ENCODE results near the gene PPARA.

Gene PPARA

DNA sequence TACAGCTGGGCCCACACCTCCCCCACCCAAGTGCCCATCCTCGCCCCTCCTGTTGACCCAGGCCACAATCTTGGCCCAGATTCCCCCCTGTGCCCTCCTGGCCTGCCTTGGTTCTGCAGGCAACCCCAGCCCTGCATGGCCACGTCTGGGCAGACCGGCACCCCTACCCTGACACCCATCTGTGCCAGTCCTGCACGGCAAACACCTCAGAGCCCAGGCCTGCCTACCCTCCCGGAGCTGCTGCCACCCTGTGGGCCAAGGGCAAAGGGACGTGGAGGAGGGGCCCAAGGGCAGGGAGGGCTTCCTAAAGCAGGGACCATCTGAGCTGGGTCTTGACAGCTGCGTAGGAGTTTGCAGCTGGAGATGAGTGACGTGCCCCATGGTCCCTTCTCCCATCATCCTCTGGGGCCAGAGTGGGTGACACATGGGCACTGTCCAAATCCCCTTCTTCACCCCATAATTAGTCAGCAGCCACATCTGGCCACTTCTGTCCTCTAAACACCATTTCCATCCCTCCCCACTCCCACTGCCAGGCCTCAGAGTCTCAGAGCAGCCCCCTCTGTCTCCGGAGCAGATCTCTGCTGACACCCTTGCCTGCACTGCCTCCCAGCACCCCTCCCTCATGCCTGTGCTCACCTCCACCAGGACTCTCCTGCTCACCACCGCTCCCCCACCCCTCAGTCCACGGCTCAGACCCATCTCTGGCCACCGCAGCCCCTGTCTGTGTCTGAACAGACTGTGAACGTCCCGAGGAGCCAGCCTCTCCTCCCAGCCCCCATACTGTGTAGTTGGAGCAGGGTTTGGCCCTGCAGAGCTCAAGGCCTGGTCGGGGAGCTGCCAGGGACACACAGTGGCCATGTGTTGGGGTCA is 35.6 kb upstream of the PPARA start:
- DNase-seq: no peak

DNA sequence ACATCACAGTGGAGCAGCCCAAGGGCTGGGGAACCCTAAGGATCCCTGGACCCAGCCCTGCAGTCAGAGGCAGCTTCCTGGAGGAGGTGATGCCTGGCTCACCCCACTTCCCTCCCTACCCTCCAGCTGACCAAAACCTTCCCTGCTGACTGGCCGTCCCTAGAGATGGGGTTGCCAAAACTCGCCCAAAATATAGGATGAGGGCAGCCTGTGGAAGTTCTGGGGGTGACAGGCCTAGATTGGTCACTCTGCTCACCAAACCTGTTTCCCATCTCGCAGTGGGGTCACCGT is 35.0 kb upstream of the PPARA start:
- DNase-seq: no peak

DNA sequence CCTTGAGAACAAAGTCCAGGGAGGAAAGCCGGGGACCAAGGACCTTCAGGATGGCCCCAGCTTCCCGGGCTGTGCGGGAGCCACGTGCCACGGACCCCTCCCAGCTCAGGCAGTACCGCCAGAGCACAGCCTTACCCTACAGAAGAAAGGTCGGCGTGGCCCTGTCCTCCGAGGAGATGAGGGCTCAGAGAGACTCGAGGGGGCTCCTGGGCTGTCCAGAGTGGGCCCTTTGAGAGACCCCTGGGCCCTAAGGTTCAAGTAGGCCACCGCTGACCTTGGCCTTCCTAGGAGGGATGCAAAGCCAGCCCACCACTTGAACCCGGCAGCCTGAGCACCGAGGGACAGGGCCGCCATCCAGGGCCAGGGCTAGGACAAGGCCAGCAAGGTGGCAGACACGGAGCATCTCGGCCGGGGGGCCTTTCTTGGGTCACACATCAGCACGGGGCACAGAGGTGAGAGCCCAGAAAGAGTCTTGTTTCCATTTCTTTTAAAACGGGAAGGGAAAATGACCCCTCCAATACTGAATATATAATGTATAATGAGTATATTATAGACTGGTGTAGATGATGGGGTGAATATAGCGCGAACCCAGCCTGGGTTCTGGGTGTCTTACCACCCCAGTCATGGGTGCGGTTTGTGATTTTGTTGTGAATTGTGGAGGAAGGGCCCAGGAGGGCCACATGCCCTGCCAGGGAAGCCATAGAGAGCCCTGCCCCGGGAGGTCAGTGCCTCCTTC is 34.4 kb upstream of the PPARA start:
- no peak for DNase-seq

DNA sequence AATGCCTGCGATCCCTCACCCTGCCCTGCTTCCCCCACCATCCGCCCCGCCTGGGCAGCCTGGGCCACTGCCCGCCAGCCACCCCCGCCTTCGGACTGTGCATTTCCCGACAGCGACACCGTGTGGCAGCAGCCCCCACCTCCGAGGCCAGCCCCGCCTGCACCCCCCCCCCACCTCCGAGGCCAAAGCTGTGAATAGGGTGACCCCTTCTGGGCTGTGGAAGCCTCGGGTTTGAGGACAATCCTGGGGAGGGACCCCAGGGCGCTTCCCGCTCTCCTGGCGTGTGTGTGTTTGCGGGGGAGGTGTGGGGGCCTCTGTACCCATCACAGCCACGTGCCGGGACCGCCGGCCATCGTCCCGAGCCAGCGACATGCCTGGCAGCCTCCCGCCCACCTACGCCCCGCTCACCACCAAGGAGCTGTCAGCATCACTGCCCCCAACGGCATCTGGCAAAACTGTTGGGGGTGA is 33.8 kb upstream of the PPARA start:
- DNase-seq: peak; percentile 43

DNA sequence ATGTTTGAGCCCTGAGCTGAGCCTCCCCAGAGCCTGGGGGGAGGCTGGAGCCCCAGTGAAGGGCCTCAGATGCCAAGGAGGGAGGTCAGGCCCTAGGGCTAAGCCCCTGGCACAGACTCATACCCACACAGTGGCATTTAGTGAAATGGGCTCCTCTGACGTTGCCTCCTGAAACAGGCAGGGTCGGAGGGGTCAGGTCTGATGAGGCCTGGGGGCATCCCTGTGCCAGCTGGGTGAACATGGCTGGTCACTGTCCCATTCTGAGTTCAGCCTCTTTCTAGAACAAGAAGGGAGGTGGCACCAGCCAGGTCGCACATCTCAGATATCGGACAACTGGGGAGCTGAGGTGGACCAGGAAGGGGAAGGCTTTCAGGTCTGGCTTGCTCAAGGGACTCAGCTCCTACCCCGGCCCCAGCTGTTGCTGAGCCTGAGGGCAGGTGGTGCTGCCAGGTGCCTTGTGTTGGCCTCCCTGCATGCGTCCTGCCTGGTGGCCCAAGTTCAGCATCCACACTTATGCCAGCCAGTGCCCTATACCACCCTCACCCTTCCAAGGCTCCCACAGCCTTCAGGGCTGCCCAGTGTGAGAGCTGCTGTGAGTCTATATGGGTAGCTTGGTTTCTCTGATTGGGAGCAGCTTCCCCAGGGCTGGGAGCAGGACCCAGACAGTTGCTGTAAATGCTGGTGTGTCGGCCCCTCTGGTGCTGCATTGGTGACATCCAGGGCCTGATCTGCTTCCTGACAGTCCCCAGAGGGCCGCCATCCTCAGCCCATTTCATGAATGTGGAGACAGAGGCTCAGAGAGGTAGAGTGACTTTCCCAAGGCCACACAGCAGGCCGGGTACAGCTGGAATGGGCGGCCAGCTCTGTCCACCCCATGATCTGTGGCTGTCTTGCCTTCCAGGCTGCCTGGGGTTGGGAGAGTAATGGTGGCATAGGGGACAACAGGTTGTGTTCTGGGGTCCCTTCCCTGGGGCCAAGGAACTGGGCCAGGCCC is 32.8 kb upstream of the PPARA start:
- DNase-seq: no peak

DNA sequence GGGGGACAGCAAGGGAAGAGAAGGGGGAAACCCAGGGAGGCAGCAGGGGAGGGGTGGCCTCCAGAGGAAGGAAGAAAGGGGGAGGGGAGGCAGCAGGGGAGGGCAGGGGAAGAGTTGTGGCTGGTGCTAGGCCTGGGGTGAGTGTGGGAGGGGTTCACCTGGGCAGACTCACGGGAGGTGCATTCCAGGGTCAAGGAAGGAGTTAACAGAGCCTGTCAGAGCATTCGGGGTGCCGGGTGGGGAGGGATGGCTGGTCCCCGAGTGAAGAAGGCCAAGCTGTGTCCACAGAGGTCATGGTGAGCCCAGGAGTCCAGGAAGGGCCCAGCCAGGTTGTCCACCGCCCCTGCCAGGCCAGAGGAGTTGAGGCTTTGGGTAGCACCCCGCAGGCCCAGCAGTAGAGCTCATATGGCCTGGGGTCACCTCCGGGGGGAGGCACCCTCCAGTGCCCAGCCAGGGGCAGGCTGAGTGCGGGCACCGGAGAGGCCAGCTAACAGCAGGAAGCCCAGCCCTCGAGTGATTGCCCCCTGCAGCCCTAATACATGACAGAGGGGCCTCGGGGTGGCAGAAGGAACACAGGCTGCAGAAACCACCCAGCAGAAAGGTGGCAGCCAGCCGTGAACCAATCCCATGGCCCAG is 31.1 kb upstream of the PPARA start:
- DNase-seq: no peak

DNA sequence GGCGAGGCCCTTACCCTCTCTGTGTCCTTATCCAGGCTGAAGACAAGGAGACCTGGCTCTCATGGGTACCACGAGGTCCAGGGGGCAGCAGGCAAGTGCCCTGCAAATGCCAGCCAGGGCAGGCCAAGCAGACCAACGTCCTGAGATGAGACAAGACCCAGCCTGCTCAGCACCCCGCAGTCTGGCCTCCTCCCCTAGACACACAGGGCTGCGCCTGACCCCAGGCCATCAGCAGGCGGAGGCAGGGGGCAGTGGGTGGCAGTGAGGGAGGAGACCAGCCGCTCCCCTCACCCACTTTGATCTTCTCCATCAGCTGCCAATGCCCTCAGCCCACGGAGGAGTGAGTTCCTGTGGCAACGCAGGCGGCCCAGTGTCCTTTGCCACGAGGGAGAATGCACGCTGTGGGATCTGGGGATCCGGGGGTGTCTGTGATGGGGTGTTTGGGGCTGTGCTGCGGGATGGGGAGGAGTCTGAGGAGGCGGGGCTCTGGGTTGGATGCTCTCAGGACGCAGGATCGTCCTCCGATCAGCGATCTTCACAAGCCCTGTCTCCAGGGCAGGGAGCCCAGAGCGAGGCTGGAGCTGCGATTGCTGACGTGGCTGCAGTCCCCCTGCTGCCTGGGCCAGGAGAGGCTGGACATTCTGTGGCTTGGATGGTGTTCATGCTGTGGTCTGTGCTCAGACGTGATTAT is 30.5 kb upstream of the PPARA start:
- no peak for DNase-seq

DNA sequence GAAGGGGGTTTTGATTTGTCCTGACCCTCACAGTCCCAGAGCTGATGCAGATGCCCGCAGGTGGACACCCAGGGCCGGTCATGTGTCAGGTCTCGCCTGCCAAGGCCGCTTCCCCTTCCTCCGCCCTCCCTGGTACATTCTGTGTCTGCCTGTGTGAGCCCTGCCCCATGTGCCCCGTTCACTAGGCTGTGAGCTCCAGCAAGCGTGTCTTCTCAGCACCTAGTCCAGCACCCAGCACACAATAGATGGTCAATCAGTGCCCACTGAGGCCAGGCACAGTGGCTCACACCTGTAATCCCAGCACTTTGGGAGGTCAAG is 29.9 kb upstream of the PPARA start:
- no peak for DNase-seq

DNA sequence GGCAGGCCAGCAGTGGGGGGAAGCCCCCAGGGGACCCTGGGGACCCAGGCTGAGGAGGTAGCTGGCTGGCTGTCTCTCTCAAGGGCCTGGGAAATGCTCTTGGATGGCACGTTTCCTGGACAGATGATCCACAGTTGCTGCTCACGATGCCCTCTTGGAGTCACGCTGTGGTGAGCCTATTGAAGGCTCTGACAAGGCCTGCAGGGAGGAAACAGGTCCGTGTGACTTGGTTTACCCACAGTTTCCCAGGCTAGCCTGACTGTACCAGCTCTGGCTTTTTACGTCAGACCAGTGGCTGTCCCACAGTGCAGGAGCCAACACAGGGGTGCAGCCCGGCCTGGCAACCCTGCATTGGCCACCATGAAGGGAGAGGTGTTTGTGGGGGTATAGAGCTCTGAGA is 29.2 kb upstream of the PPARA start:
- DNase-seq: no peak

DNA sequence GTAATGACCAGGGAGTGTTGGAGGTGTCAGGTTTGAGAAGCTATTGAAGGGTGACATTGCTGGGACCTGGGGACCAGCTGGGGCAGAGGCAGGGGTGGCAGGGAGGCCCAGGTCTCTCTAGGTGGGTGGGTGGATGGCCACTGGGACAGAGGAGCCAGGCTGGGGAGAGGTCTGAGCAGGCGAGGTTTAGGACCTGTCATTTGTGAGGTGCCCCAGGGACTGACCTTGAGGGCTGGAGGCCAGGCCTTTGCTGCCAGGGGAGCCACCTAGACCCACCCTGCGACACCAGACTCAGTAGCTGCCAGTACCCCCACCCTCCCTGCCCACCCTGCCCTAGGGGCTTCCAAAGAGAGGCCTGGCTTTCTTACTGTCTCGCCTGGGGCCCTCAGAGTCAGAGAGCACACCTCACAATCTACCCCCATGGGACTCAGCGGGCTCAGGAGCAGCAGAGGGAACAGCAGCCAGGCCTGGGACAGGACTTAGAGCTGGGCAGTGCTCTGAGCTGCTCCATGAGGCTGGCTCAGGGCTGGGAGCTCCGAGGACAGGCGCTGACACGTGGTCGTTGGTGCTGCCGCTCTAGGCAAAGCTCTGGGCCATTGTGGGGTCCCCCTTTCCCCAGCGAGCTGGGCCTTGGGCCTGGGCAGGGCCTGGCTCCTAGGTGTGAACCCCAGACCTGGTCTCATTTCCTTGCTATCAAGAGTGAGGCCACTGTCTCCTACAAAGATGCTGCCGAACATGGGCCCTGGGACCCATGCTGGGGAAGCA is 28.6 kb upstream of the PPARA start:
- no peak for DNase-seq

DNA sequence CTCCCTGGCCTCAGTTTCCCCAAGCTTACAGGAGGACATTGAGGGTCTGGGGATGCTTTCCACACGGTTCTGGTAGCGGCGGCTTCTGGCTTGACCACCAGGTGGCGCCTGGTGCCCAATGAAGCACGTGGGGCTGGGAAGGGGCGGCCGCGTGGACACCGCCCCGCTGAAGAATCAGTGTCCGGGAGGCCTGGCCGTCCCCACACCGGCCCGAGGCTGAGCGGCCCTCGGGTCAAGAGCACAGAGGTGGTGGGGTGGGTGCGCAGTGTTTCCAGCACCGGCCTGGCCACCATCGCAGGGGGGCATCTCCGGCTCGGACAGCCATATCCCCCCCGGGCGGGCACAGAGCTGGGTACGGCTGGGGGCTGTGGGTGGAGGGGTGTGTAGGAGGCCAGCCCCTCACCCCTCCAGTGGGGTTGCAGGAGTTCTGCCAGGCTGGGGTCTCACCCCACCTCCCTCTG is 27.8 kb upstream of the PPARA start:
- DNase-seq: peak; percentile 41

DNA sequence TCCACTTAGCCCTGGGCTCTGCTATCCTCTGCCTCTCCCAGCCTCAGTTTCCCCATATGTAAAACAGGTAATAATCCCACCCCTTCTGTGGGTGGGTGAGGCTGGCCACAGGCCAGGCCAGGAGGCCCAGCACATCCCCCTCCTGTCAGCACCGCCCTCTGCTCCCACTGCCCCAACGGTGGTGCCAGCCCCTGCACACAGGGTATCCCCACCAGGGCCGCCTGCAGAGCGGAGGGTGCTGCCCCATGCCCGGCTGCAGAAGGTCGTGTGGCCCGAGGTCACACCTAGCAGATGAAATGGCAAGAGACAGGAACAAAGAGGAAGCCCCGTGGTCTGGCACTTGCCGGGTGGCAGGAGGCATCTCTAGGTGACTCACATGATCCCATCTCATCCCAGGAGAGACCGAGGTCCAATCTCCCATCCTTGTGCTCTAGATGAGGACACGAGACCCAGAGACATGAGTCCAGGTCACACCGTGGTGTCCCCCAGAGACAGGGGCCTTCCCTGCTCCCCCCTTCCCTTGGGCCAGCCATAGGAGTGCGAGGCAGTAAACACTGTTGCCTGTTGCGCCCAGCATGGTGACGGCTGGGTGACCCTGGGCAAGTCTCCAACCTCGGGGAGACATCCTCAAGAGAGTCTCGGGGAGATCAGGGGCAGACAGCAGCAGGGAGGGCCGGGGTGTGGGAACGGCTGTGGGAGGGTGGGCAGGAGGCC is 27.2 kb upstream of the PPARA start:
- no peak for DNase-seq

DNA sequence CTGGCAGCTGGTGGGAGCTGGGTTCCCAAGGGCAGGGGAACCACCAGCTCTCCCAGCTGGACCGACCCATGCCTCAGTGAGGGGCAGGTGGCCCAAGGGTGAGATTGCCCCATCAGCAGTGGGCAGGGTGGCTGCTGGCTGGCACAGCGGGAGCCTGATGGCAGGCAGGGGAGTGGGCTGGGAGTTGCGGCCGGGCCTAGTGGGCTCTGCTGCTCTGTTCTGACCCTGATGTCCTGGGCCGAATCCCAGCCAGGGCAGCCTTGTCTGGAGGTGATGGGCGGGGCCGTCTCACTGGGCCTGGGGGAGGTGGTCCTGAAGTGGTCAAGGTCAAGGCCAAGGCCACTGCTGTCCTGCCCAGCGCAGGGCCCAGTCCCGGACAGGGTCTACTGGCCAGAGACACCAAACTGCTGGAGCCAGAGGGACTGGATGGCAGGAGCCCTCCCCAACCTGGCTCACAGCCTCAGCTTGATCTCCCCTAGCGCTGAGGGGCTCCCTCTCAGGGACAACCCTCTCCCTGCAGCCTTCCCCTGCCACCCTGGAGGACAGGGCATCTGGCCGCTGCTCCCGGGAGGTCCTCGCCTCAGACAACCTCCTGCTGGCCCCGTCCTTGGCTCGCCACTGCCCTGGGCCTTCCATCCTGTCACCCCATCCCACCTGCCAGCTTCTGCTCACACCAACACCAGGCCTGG is 26.5 kb upstream of the PPARA start:
- DNase-seq: no peak

DNA sequence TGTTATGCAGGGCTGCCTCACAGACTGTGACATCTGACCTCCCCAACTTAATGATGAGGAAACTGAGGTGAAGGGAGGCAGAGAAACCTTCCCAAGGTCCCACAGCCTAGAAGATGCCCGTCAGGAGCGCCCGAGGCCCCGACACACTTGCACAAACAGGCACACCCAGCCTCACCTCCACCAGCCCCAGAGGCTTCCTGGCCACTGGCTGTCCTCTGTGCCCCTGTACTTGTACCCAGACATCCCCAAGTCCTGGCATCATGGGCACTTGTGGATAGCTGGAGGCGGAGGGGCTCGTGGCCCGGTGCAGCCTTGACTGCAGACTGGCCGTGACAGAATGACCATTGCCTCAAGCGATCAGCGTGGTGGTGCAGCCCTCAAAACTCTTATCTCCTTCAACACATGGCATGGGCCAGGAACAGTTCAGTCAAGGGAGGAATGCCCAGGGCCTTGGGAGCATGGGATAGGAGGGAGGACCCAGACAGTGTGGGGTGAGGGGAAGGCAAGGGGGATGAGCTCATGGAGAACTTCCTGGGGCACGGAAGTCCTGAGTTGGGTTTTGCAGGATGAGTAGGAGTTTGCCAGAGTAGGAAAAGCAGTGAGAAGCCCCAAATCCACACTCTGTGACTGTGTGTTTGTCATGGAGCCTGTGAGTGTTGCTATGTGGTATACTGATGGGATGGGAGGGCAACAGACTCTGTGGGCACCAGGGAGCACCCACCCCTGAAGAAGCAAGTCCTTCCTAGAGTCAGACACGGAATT is 25.8 kb upstream of the PPARA start:
- DNase-seq: no peak

DNA sequence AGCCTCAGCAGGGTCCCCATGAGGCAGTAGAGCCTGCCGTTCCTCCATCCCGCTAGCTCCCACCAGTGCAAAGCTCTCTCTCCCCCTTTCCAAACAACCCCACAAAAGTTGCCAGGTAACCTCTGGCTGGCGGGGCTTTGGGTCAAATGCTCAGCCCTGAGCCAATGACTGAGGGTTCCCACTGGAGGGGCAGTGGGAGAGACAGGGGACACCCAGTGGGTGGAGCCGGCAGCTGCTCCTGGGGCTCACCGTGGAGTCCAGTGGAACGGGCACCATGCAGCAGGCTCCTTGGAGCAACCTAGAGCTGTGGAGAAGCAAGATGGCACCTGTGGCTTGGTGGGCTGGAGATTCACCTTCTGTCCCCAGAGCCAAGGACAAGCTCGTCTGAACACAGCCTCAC is 25.0 kb upstream of the PPARA start:
- DNase-seq: no peak

DNA sequence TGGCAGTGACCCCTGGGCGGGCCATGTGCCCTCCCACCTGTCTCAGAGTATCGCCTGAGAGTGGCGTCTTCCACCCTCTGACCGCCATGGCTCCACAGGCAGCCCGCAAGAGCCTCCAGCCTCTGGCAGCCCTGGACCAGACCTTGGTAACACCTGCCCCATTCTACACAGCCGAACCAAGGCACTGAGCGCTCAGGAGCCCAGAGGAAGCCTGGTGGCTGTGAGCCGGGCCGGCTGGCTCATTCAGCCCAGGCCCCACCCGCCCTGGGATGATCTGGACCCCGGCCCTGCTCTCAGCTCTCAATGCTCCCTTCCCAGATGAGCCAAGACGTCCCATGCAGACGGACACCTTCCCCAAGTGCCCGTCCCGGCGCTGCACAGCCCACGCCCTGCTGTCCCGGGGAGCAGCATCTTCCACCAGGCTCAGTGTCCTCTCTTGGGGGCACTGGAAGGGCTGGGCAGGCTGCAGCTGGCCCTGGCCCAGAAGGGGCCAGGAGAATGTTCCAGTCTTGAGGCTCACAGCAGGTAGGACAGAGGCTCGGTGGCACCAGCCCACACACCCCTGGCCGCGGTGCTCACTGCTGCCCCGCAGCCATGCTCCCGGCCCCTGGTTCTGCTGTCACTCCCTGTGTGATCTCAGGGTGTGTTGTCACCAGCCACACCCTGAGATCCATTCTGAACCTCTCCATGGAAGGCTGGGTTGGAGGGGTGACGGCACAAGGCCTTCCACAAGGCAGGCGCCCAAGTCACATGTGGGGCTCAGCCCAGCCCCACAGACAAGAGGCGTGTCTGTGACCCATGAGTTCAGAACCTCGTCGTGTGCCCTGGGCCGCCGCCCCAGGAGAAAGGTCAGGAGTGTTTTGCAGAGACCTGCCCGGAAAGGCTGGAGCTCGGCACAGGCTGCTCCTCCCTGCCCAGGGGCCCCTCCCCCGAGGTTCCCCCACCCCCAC is 24.2 kb upstream of the PPARA start:
- no peak for DNase-seq

DNA sequence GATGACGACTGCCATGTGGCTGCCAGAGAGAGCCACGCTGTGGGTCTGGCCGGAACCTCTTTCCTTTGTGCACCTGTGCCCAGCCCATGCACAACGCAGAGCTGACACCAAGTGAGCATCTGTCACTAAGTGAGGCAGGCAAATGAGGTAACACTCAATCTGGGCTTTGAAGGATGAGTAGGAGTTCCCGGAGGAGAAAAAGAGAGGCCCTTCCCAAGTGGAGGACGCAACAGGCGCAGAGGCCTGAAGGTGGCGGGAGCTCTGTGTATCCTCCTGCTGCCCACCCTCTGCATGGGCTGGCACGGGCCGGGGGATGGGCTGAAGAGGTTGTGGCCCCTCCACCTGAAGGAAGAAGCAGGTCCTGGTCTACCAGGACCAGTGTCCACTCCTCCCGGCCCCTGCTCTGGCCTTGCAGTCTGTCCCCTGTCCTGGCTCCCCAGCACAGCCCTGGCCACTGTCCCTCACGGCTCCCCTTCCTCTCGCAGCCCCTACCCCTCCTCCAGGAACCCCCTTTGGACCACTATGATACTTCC is 23.4 kb upstream of the PPARA start:
- no peak for DNase-seq

DNA sequence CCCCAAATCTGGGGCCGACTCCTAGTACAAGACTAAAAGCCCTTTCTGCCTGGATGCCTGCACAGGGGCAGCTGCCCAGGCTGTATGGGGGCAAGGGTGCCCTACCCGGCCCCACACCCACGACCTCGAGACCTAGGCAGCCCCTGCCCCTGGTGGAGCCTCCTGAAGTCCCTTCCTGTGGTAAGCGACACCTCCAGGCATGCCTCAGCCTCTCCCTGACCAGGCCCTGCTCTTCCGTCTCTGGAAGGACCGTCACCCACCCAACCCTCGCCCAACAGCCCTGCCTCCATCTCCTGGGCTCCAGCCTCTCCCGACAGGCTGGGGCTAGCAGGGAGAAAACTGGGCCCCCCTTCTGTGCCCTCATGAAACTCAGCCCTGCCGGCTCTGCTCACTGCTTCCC is 22.8 kb upstream of the PPARA start:
- DNase-seq: no peak
